ENCODE data around the gene ZFR.
A peak's percentile ranks its signal among the peaks of the same experiment; 100 is the strongest.
"Not testable (repeated sequence)": the region's sequence is repeated elsewhere in the genome, so short reads cannot be mapped to it uniquely, and the experiment has no call there.

The ZFR gene

DNA sequence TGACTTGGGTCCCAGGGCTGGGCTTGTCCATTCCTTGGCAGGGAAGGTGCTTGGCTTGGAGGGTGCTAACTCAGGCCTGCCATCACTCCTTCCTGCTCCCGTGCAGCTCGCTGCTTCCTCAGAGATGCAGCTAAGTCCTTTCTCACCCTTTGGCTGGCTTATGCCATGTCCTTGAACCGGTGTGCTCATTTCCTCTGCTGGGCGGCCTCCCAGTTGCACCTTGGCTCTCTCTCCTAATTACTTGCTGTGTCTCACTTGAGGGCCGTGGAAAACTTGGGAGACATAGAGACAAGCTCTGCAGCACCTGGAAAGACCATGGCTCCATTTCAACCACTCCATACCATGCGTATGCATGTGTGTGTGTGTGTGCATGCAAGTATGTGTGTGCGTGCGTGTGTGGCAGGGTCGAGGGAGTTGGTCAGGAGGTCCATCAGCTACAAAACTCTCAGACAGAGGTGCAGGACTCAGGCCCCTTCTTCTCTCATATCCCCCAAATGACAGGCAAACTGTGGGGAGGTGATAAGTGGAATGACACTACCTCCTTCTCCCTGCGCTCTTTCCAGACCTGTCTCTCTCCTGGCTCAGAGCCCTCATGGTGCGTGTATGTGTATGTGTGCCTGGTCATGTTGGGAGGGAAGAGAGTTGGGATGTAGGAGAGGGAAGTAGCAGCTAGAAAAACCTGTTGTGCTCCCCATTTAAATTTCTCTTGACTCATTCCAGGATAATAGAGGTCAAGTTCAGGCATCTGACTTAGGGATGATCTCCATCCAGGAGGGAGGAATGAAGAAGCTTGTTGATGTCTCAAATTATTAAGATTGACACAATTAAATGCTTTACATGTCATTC, 114.2 kb downstream of the ZFR start:
- FAIRE-seq = no peak

GRCh38 chr5:32329395-32329834, 115.1 kb downstream of the ZFR start:
- DNase-seq (ENCODE audit: extremely low spot score, insufficient read length, low read depth) = peak; percentile 66
- FAIRE-seq = peak; percentile 71

More for the DNA sequence above, 114.2 kb downstream of the ZFR start:
- no peak for DNase-seq (ENCODE audit: extremely low spot score, insufficient read length, low read depth)

- DNase-seq (ENCODE audit: extremely low spot score, insufficient read length, low read depth) = no peak
- no peak for FAIRE-seq
Observed at GRCh38 chr5:32326216-32326772, 118.2 kb downstream of the ZFR start.

DNA sequence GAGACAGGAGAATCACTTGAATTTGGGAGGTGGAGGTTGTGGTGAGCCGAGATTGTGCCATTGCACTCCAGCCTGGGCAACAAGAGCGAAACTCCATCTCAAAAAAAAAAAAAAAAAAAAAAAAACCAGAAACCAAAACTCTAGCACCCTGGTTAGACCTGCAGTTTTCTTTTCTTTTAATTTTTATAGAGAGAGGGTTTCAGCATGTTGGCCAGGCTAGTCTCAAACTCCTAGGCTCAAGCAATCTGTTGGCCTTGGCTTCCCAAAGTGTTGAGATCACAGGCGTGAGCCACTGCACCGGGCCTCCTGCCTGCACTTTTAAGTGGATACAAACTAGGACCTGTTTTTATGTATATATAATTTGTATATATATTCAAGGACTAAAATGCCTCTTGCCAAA, 118.9 kb downstream of the ZFR start:
- no peak for DNase-seq (ENCODE audit: extremely low spot score, insufficient read length, low read depth)
- no peak for FAIRE-seq

DNA sequence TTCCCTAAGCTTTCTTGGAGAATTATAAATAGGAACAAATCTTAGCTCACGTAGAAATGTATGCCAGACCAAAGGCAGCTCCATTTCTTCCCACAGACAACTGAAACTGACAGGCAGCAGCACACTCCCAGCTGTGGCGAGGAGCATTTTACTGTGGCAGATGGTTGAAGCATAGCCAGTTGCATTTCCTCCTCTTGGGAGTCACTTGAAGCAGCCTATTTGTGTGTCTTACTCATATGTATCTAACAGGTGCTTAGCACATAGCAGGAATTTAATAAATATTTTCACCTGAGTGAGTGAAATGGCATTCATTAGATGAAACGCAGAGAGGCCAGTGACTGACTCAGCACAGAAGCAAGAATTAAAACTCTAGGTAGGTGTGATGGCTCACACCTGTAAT, 119.5 kb downstream of the ZFR start:
- FAIRE-seq (peak; percentile 71), DNase-seq (ENCODE audit: extremely low spot score, insufficient read length, low read depth) (no peak)

- DNase-seq (ENCODE audit: extremely low spot score, insufficient read length, low read depth) = no peak
Observed at GRCh38 chr5:32323741-32324140, 120.8 kb downstream of the ZFR start.

DNA sequence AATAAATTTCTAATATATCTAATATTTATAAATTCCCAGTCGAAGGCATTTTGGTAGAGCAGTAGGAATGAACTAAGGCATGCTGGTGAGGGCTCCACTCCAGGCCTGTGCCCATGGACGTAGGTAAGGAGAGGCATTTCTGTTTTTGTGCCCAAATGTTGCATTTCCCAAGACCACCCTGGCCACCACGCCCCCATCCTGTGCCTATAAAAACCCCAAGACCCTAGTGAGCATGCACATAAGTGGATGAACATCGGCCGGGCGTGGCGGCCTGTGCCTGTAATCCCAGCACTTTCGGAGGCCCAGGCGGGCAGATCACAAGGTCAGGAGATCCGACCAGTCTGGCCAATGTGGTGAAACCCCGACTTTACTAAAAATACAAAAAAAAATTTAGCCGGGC, 121.7 kb downstream of the ZFR start:
- DNase-seq (ENCODE audit: extremely low spot score, insufficient read length, low read depth) = no peak

More at GRCh38 chr5:32323741-32324140, 120.8 kb downstream of the ZFR start:
- no peak for FAIRE-seq

GRCh38 chr5:32321787-32322186, 122.8 kb downstream of the ZFR start:
- DNase-seq (ENCODE audit: extremely low spot score, insufficient read length, low read depth) = not testable (repeated sequence)

More for the DNA sequence above, 121.7 kb downstream of the ZFR start:
- FAIRE-seq = no peak

GRCh38 chr5:32320576-32320975, 124.0 kb downstream of the ZFR start:
- no peak for FAIRE-seq
- DNase-seq (ENCODE audit: extremely low spot score, insufficient read length, low read depth) = no peak

More at GRCh38 chr5:32321787-32322186, 122.8 kb downstream of the ZFR start:
- FAIRE-seq = peak; percentile 41

DNA sequence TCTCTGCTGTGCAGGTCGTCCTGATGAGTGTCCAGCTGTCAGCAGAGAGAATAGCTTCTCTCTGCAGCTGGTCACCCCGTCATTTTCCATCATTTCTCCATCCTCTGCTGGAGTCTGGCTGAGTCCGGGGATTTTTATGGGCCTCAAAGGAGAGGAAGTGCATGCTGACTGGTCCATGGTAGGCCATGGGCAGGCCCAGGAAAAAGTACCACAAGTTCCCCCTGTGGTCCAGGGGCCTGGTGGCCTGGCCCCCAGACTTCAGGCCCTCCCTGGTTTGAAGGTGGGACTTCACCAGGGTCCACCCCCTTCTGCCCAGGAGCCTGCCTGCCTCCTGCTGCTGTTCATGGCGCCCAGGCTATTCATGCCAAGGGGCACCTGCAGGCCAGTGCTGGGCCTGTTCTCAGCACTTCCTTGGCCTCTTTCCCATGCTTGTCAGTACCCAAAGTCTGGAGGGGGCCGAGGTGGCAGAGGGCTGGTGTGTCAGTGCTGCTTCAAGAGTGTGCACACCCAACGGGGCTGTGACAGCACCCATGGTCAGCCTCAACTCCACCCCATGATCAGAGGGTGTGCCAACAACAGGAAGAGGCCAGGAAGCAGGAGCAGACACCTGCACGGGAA, 124.5 kb downstream of the ZFR start:
- no peak for FAIRE-seq
- no peak for DNase-seq (ENCODE audit: extremely low spot score, insufficient read length, low read depth)

DNA sequence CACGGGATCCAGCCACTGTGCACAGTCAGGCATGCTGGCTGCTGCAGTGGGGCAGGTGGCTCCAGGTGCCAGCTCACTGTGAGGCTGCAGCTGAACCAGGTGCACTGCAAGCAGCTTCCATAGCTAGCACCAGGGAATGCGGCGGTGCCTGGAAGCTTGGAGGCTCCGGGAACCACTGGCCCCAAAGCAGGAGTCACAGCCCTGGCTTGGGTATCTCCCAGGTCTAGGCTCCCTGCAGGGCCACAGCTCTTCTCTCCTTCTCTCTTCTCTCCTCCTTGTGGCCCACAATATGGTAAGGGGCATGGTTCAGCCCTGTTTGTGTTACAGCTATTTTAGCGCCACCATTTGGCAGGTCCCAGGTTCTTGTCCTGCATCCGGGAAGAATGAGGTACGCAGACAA, 125.1 kb downstream of the ZFR start:
- no peak for DNase-seq (ENCODE audit: extremely low spot score, insufficient read length, low read depth)
- FAIRE-seq = no peak

DNA sequence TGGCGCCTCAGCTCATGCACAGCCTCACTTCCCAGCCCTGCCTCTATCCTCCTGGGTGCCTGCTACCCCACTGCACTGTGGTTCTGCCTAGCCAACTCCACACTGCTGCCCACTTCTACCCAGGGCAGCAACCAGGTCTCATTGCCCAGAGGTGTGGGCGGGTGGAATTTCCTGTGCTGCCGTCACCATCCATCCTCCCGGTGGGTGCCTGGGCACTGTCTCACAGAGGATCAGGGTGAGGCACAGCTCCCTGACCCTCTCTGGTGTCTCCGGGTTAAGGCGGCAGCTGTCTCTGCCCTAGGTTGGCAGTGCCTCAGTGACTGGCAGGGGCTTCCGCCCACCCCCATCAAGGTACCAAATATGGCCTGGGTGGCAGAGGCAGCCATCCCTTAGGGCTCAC, 127.5 kb downstream of the ZFR start:
- FAIRE-seq (no peak), DNase-seq (ENCODE audit: extremely low spot score, insufficient read length, low read depth) (no peak)

GRCh38 chr5:32315221-32316014, 129.1 kb downstream of the ZFR start:
- FAIRE-seq (no peak), DNase-seq (ENCODE audit: extremely low spot score, insufficient read length, low read depth) (no peak)

- no peak for DNase-seq (ENCODE audit: extremely low spot score, insufficient read length, low read depth)
- no peak for FAIRE-seq
Observed at GRCh38 chr5:32314658-32315057, 129.9 kb downstream of the ZFR start.

DNA sequence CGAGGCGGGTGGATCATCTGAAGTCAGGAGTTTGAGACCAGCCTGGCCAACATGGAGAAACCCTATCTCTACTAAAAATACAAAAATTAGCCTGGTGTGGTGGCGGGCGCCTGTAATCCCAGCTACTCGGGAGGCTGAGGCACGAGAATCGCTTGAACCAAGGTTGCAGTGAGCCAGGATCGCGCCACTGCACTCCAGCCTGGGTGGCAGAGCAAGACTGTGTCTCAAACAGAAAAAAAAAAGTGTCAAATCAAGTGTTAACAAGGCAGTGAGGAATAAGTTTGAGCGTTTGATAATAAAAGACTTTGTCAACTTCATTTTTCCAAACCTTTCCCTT, 130.4 kb downstream of the ZFR start:
- FAIRE-seq; DNase-seq (ENCODE audit: extremely low spot score, insufficient read length, low read depth): not testable (repeated sequence)

GRCh38 chr5:32312595-32313332, 131.8 kb downstream of the ZFR start, which contains the start of gene MTMR12:
MTMR12 (minus strand) TSS chr5:32312939; CDS start chr5:32312838, 101 bp downstream.
- DNase-seq (ENCODE audit: extremely low spot score, insufficient read length, low read depth) = peak; percentile 95
- FAIRE-seq = peak; percentile 99

- FAIRE-seq = no peak
- no peak for DNase-seq (ENCODE audit: extremely low spot score, insufficient read length, low read depth)
Observed at GRCh38 chr5:32312197-32312594, 132.3 kb downstream of the ZFR start.

DNA sequence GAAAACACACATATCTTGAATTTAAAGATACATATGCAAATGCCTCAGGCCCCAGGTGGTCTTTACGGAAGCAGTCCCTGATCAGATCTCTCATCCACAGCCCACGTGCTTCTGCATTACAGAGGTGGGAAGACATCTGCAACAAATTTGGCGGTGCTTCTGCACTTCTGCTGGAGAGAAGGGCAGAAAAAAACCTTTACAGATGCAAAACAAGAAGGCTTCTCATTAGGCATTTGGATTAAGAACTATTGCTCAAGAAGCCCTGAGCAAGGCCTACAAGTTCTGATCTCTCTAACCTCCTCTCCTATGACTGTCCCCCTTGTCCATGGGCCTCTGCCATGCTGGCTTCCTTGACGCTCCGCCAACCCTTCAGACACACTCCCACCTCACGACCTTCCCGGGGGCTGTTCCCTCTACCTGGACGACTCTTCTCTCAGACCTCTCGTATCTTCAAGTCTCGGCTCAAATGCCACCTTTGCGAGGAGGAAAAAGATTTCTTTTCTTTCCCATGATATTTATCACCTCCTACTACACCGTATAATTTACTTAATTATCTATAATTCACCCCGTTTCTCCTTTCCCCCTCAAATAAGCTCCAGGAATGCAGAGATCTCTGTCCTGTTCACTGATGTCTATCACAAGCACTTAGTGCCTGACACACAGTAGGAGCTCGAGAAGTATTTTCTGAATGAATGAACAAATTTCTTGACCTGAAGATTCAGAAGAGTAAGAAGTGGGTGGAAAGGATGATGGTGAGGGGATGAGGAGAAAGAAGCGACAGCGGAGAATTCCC, 132.9 kb downstream of the ZFR start:
- DNase-seq (ENCODE audit: extremely low spot score, insufficient read length, low read depth) (no peak), FAIRE-seq (peak; percentile 15)

- FAIRE-seq = no peak
Observed at GRCh38 chr5:32309761-32310160, 134.8 kb downstream of the ZFR start.

More at GRCh38 chr5:32309761-32310160, 134.8 kb downstream of the ZFR start:
- no peak for DNase-seq (ENCODE audit: extremely low spot score, insufficient read length, low read depth)
